GM18505 (cell line): ENCODE measurements around the gene RBP2.

ENCODE experiments used
- ATAC-seq: cut with Tn5 transposase; IDR thresholded peaks from one replicate; pipeline ENCODE4 v1.9.1; 2021; ENCODE audit not compliant: unreplicated experiment
- POLR2A ChIP-seq: IDR thresholded peaks from 4 replicates; pipeline ENCODE4 v1.6.1; 2011; ENCODE audit warnings: borderline replicate concordance; ENCODE audit not compliant: insufficient read depth, insufficient read length; ENCODE audit errors: extremely low read depth

Gene RBP2

GRCh38 chr3:139509631-139510030 lies 33.3 kb upstream of the RBP2 start:
- no peak for TF ChIP-seq POLR2A

GRCh38 chr3:139506766-139507165 lies 30.4 kb upstream of the RBP2 start:
- no peak for ATAC-seq
- TF ChIP-seq POLR2A = no peak

More at GRCh38 chr3:139509631-139510030, 33.3 kb upstream of the RBP2 start:
- no peak for ATAC-seq

GRCh38 chr3:139505829-139506386 lies 29.6 kb upstream of the RBP2 start:
- no peak for TF ChIP-seq POLR2A
- no peak for ATAC-seq

GRCh38 chr3:139499536-139499935 lies 23.2 kb upstream of the RBP2 start:
- no peak for ATAC-seq
- TF ChIP-seq POLR2A = no peak

GRCh38 chr3:139493826-139494385 lies 17.6 kb upstream of the RBP2 start:
- no peak for ATAC-seq
- TF ChIP-seq POLR2A = no peak

- no peak for ATAC-seq
- TF ChIP-seq POLR2A = no peak
Observed at GRCh38 chr3:139491966-139492365, 15.7 kb upstream of the RBP2 start.

- ATAC-seq = no peak
- TF ChIP-seq POLR2A = no peak
Observed at GRCh38 chr3:139491027-139491700, 14.8 kb upstream of the RBP2 start.

- TF ChIP-seq POLR2A = no peak
- no peak for ATAC-seq
Observed at GRCh38 chr3:139482206-139482605, 5.9 kb upstream of the RBP2 start.

- TF ChIP-seq POLR2A = no peak
- no peak for ATAC-seq
Observed at GRCh38 chr3:139481116-139481515, 4.8 kb upstream of the RBP2 start.

GRCh38 chr3:139480585-139480984 lies 4.3 kb upstream of the RBP2 start:
- ATAC-seq = no peak

GRCh38 chr3:139477710-139478640 lies 1.7 kb upstream of the RBP2 start:
- ATAC-seq = no peak
- no peak for TF ChIP-seq POLR2A

More at GRCh38 chr3:139480585-139480984, 4.3 kb upstream of the RBP2 start:
- TF ChIP-seq POLR2A = no peak

- TF ChIP-seq POLR2A = no peak
- no peak for ATAC-seq
Observed at GRCh38 chr3:139473155-139473771, 3.1 kb downstream of the RBP2 start.

GRCh38 chr3:139472380-139473010 lies 3.8 kb downstream of the RBP2 start:
- TF ChIP-seq POLR2A = no peak

GRCh38 chr3:139470199-139470598 lies 6.1 kb downstream of the RBP2 start:
- ATAC-seq = no peak
- no peak for TF ChIP-seq POLR2A

More at GRCh38 chr3:139472380-139473010, 3.8 kb downstream of the RBP2 start:
- no peak for ATAC-seq
